ENCODE data around the gene CAMK1D.

GRCh38 chr10:12748186-12748585, 398.8 kb downstream of the CAMK1D start:
- TF ChIP-seq POLR2AphosphoS5 (IDR thresholded peaks at IDR 0.05; ENCODE audit: insufficient read depth in 1 of 2, low read depth in 1 of 2) (no peak), CTCF (IDR thresholded peaks at IDR 0.05) (no peak), POLR2A (IDR thresholded peaks at IDR 0.05) (no peak)
